ENCODE measurements around the gene FRMD4A.

Gene FRMD4A

GRCh38 chr10:13877154-13877909, 453.4 kb downstream of the FRMD4A start:
- no peak for TF ChIP-seq MYC (IDR thresholded peaks at IDR 0.05; ENCODE audit: low read depth, low read length)
- TF ChIP-seq POLR2A (IDR thresholded peaks at IDR 0.05; ENCODE audit: extremely low read depth, insufficient read length), result no peak
- no peak for TF ChIP-seq MAX (IDR thresholded peaks at IDR 0.05; ENCODE audit: low read depth, low read length)
- no peak for TF ChIP-seq CTCF (IDR thresholded peaks at IDR 0.05; ENCODE audit: low read depth, low read length)
- no peak for DNase-seq (ENCODE audit: low read depth)
- H3K4me3 ChIP-seq (ENCODE audit: low read depth, low read length), result no peak overlapping the region

GRCh38 chr10:13873196-13873595, 457.5 kb downstream of the FRMD4A start:
- DNase-seq (ENCODE audit: low read depth), result peak; percentile 2
- no peak overlapping the region for H3K4me3 ChIP-seq (ENCODE audit: low read depth, low read length)
- no peak for TF ChIP-seq MAX (IDR thresholded peaks at IDR 0.05; ENCODE audit: low read depth, low read length)
- TF ChIP-seq POLR2A (IDR thresholded peaks at IDR 0.05; ENCODE audit: extremely low read depth, insufficient read length), result no peak
- no peak for TF ChIP-seq MYC (IDR thresholded peaks at IDR 0.05; ENCODE audit: low read depth, low read length)
- TF ChIP-seq CTCF (IDR thresholded peaks at IDR 0.05; ENCODE audit: low read depth, low read length), result no peak

- DNase-seq (ENCODE audit: low read depth), result no peak
- no peak for TF ChIP-seq CTCF (IDR thresholded peaks at IDR 0.05; ENCODE audit: low read depth, low read length)
- no peak for TF ChIP-seq MYC (IDR thresholded peaks at IDR 0.05; ENCODE audit: low read depth, low read length)
- no peak for TF ChIP-seq POLR2A (IDR thresholded peaks at IDR 0.05; ENCODE audit: extremely low read depth, insufficient read length)
- no peak for TF ChIP-seq MAX (IDR thresholded peaks at IDR 0.05; ENCODE audit: low read depth, low read length)
- H3K4me3 ChIP-seq (ENCODE audit: low read depth, low read length), result no peak overlapping the region
Observed at GRCh38 chr10:13872411-13872810, 458.3 kb downstream of the FRMD4A start.

GRCh38 chr10:13871776-13872175, 458.9 kb downstream of the FRMD4A start:
- H3K4me3 ChIP-seq (ENCODE audit: low read depth, low read length), result no peak overlapping the region
- TF ChIP-seq MYC (IDR thresholded peaks at IDR 0.05; ENCODE audit: low read depth, low read length), result no peak
- no peak for TF ChIP-seq MAX (IDR thresholded peaks at IDR 0.05; ENCODE audit: low read depth, low read length)
- TF ChIP-seq POLR2A (IDR thresholded peaks at IDR 0.05; ENCODE audit: extremely low read depth, insufficient read length), result no peak
- TF ChIP-seq CTCF (IDR thresholded peaks at IDR 0.05; ENCODE audit: low read depth, low read length), result no peak
- DNase-seq (ENCODE audit: low read depth), result no peak

GRCh38 chr10:13871011-13871410, 459.7 kb downstream of the FRMD4A start:
- H3K4me3 ChIP-seq (ENCODE audit: low read depth, low read length), result no peak overlapping the region
- TF ChIP-seq CTCF (IDR thresholded peaks at IDR 0.05; ENCODE audit: low read depth, low read length), result no peak
- TF ChIP-seq MYC (IDR thresholded peaks at IDR 0.05; ENCODE audit: low read depth, low read length), result no peak
- no peak for TF ChIP-seq MAX (IDR thresholded peaks at IDR 0.05; ENCODE audit: low read depth, low read length)
- no peak for TF ChIP-seq POLR2A (IDR thresholded peaks at IDR 0.05; ENCODE audit: extremely low read depth, insufficient read length)
- no peak for DNase-seq (ENCODE audit: low read depth)

All from NB4 (cell line).